ENCODE data around the gene CYFIP1.

GRCh38 chr15:22869856-22870255 is 110.3 kb downstream of the CYFIP1 start:
- TF ChIP-seq CTCF (IDR thresholded peaks at IDR 0.05; ENCODE audit: insufficient read depth, low read length, poor library complexity, severe bottlenecking) (no peak), EZH2phosphoT487 (conservative IDR thresholded peaks at IDR 0.05; ENCODE audit: low read length) (no peak)

All from SU-DHL-6 (cell line).